ENCODE data around the gene CYP2C8.

CYP2C8 gene

GRCh38 chr10:95026461-95026860 is 42.8 kb downstream of the CYP2C8 start:
- Histone ChIP-seq H3F3A (ENCODE audit: insufficient read depth, low read length) (no peaks in the 10 kb centered on the region), H3K4me1 (ENCODE audit: low read length) (no peaks in the 10 kb centered on the region), H3K4me2 (ENCODE audit: low read depth, low read length) (no peak overlapping the region), H3K9ac (ENCODE audit: low read length) (no peak overlapping the region), H3K4me3 (ENCODE audit: low read length) (no peak overlapping the region), H4K20me1 (ENCODE audit: insufficient read depth, low read length) (no peaks in the 10 kb centered on the region), H3K36me3 (replicated peaks; ENCODE audit: insufficient read depth, low read length) (no peaks in the 10 kb centered on the region), H3K27ac (ENCODE audit: low read length) (no peak overlapping the region), H3K9me3 (replicated peaks; ENCODE audit: insufficient read depth, low read length) (no peaks in the 10 kb centered on the region), H3K9me2 (replicated peaks; ENCODE audit: insufficient read depth, low read length) (no peaks in the 10 kb centered on the region), H2AFZ (ENCODE audit: low read length) (no peak overlapping the region), H3K27me3 (replicated peaks; ENCODE audit: insufficient read depth, low read length) (no peaks in the 10 kb centered on the region), H3K79me2 (ENCODE audit: low read length) (no peaks in the 10 kb centered on the region)
- TF ChIP-seq CTCF (IDR thresholded peaks at IDR 0.05; ENCODE audit: low read length) (no peak), EZH2phosphoT487 (IDR thresholded peaks at IDR 0.05; ENCODE audit: low read length) (no peak)
- DNase-seq = no peak

GRCh38 chr10:94997741-94998174 is 71.5 kb downstream of the CYP2C8 start:
- Histone ChIP-seq H3K4me1 (ENCODE audit: low read length) (no peaks in the 10 kb centered on the region), H3K27me3 (replicated peaks; ENCODE audit: insufficient read depth, low read length) (no peaks in the 10 kb centered on the region), H3K9me3 (replicated peaks; ENCODE audit: insufficient read depth, low read length) (no peaks in the 10 kb centered on the region), H3K27ac (ENCODE audit: low read length) (no peak overlapping the region), H2AFZ (ENCODE audit: low read length) (no peak overlapping the region), H3K9me2 (replicated peaks; ENCODE audit: insufficient read depth, low read length) (no peaks in the 10 kb centered on the region), H3K9ac (ENCODE audit: low read length) (no peak overlapping the region), H3K4me3 (ENCODE audit: low read length) (no peak overlapping the region), H3K36me3 (replicated peaks; ENCODE audit: insufficient read depth, low read length) (no peaks in the 10 kb centered on the region), H4K20me1 (ENCODE audit: insufficient read depth, low read length) (no peaks in the 10 kb centered on the region), H3K4me2 (ENCODE audit: low read depth, low read length) (no peak overlapping the region), H3K79me2 (ENCODE audit: low read length) (no peaks in the 10 kb centered on the region), H3F3A (ENCODE audit: insufficient read depth, low read length) (no peaks in the 10 kb centered on the region)
- DNase-seq = no peak
- TF ChIP-seq EZH2phosphoT487 (IDR thresholded peaks at IDR 0.05; ENCODE audit: low read length) (no peak), EZH2 (optimal IDR thresholded peaks at IDR 0.05; ENCODE audit: low read depth, low read length) (no peak), CTCF (IDR thresholded peaks at IDR 0.05; ENCODE audit: low read length) (no peak)

- Histone ChIP-seq H3K9ac (ENCODE audit: low read length) (no peak overlapping the region), H3K4me1 (ENCODE audit: low read length) (no peaks in the 10 kb centered on the region), H2AFZ (ENCODE audit: low read length) (no peak overlapping the region), H3K9me3 (replicated peaks; ENCODE audit: insufficient read depth, low read length) (no peaks in the 10 kb centered on the region), H3K27me3 (replicated peaks; ENCODE audit: insufficient read depth, low read length) (no peaks in the 10 kb centered on the region), H3K79me2 (ENCODE audit: low read length) (no peaks in the 10 kb centered on the region), H3K4me2 (ENCODE audit: low read depth, low read length) (no peak overlapping the region), H3K4me3 (ENCODE audit: low read length) (no peak overlapping the region), H3K9me2 (replicated peaks; ENCODE audit: insufficient read depth, low read length) (no peaks in the 10 kb centered on the region), H4K20me1 (ENCODE audit: insufficient read depth, low read length) (no peaks in the 10 kb centered on the region), H3K36me3 (replicated peaks; ENCODE audit: insufficient read depth, low read length) (no peaks in the 10 kb centered on the region), H3F3A (ENCODE audit: insufficient read depth, low read length) (no peaks in the 10 kb centered on the region), H3K27ac (ENCODE audit: low read length) (no peak overlapping the region)
- no peak for TF ChIP-seq EZH2 (optimal IDR thresholded peaks at IDR 0.05; ENCODE audit: low read depth, low read length)
- TF ChIP-seq CTCF (IDR thresholded peaks at IDR 0.05; ENCODE audit: low read length) = no peak
- TF ChIP-seq EZH2phosphoT487 (IDR thresholded peaks at IDR 0.05; ENCODE audit: low read length) = no peak
- DNase-seq = no peak
Observed at GRCh38 chr10:94992811-94993210, 76.5 kb downstream of the CYP2C8 start.

All from MM.1S (cell line).